Upper lobe of right lung (tissue), 1 donor: ENCODE results near the gene RAB3D. TPM values are rescaled to one million over a fixed set of nuclear protein-coding genes. Genes with fewer than 3 reads are reported as not detected.

Source experiments
- ATAC-seq: fragments of 200-7000 bp; cut with Tn5 transposase; one replicate; pipeline ENCODE4 v1.9.1; 2020; ENCODE audit warnings: mild to moderate bottlenecking, moderate library complexity
- DNase-seq: peaks from one replicate; pipeline ENCODE4 v3.0.0-alpha.2; 2020
- H3K27ac ChIP-seq: fragments of 200-600 bp; one replicate; pipeline ENCODE4 v1.8.0; 2022
- H3K27me3 ChIP-seq: fragments of 200-600 bp; one replicate; pipeline ENCODE4 v1.8.0; 2022; ENCODE audit warnings: mild to moderate bottlenecking
- H3K36me3 ChIP-seq: fragments of 200-600 bp; one replicate; pipeline ENCODE4 v1.8.0; 2022
- H3K4me1 ChIP-seq: fragments of 200-600 bp; one replicate; pipeline ENCODE4 v1.8.0; 2022
- H3K4me3 ChIP-seq: fragments of 200-600 bp; one replicate; pipeline ENCODE4 v1.8.0; 2022; ENCODE audit warnings: mild to moderate bottlenecking
- H3K9me3 ChIP-seq: fragments of 200-600 bp; one replicate; pipeline ENCODE4 v1.8.0; 2022
- intact Hi-C: fragments of 100-400 bp; cut with DNase I; formaldehyde crosslinking; loops from one replicate; pipeline ENCODE4 v1.11.0; 2022
- total RNA-seq: library from RNA; stranded (reverse); fragmentation: NEBNext Ultra II Directional; extraction: Animal tissue kit (Norgen Biotek cat#: 25700); gene quantifications from one replicate; pipeline ENCODE4 v1.2.1, GENCODE V29; 2021
- TF ChIP-seq, protein P1 (sequence below): fragments of 200-600 bp; IDR thresholded peaks from one replicate; pipeline ENCODE4 v1.8.0; 2022; ENCODE audit warnings: antibody characterized with exemption
- donor health status: DM: no; HTN: yes; CAD: no; lungs with severe emphysema.

RAB3D gene
- total RNA-seq, 1 donor from 2014 or later = 52.7 TPM

DNA sequence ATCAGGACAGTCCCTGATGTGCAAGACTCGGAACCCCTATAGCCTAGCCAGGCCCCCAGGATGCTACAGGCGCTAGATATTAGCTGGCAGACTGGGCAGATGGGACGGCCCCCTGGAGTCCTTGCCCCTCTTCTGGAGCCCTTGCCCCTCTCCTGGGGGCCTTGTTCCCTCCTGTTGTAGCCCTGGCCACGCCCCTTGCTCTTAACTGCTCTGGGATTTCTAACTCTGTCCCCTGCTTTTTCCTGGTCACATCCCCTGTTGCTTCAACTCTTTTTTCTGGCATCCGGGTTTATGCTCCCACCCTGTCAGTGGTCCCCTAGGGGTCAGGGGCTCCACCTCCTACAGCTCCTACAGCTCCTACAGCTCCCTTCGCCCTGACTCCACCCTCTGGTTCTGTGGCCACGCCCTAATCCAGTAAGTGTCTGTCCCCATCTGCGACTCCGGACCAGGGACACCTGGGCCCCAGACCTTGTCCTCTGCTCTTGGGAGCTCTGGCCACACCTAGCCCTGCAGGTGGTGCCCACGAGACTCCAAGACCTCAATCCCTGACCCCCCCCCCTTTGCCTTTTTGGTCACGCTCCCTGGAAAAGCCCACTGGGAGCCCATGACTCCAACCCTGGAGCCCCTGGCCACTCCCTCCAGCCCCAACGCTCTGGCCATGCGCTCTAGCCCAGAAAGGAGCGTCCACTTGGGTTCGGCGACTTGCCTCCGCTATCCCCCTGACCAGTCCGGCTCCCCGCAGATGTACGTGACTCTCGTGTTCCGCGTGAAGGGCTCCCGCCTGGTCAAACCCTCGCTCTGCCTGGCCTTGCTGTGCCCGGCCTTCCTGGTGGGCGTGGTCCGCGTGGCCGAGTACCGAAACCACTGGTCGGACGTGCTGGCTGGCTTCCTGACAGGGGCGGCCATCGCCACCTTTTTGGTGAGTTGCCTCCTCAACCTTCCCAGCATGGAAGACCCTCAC, 22.6 kb upstream of the RAB3D start:
- TF ChIP-seq, protein P1, sequence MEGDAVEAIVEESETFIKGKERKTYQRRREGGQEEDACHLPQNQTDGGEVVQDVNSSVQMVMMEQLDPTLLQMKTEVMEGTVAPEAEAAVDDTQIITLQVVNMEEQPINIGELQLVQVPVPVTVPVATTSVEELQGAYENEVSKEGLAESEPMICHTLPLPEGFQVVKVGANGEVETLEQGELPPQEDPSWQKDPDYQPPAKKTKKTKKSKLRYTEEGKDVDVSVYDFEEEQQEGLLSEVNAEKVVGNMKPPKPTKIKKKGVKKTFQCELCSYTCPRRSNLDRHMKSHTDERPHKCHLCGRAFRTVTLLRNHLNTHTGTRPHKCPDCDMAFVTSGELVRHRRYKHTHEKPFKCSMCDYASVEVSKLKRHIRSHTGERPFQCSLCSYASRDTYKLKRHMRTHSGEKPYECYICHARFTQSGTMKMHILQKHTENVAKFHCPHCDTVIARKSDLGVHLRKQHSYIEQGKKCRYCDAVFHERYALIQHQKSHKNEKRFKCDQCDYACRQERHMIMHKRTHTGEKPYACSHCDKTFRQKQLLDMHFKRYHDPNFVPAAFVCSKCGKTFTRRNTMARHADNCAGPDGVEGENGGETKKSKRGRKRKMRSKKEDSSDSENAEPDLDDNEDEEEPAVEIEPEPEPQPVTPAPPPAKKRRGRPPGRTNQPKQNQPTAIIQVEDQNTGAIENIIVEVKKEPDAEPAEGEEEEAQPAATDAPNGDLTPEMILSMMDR = no peak
- H3K4me1 ChIP-seq = no peaks in the 10 kb centered on the region
- DNase-seq (no peak), ATAC-seq (no peak)
- intact Hi-C loops = no loop called here
- H3K36me3 ChIP-seq = peaks cover 16% of the 10 kb centered on the region
- H3K27ac ChIP-seq = no peak overlapping the region
- no peaks in the 10 kb centered on the region for H3K27me3 ChIP-seq
- H3K9me3 ChIP-seq = no peaks in the 10 kb centered on the region
- no peak overlapping the region for H3K4me3 ChIP-seq

DNA sequence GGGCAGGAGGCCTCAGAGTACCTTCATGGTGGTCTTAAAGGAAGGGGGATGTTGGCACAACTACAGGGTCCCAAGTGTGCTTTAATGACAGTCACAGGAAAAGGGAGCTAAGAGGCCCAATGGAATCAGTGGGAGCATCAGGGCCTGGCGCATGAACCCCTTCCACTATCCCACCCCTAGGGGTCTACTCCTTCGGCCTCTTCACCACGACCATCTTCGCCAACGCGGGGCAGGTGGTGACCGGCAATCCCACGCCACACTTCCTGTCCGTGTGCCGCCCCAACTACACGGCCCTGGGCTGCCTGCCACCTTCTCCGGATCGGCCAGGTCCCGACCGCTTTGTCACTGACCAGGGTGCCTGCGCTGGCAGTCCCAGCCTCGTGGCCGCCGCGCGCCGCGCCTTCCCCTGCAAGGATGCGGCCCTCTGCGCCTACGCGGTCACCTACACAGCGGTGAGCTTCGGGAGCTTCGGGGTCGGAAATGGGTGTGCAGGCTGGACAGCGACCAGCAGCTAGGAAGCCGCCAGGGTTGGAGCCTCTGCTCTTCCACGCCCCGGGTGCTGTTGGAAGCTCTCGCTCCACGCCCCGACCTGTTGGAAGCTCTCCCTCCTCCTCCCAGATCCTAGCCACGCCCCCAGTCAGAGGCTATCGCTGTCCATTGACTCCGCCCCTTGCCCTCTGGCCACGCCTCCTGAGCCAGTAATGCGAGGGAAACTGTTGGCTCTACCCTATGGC, 21.7 kb upstream of the RAB3D start:
- no peak overlapping the region for H3K27ac ChIP-seq
- H3K4me3 ChIP-seq = no peak overlapping the region
- TF ChIP-seq, protein P1 = no peak
- no peaks in the 10 kb centered on the region for H3K27me3 ChIP-seq
- no peaks in the 10 kb centered on the region for H3K4me1 ChIP-seq
- peak; percentile 81 for ATAC-seq
- DNase-seq = peak; percentile 88
- H3K9me3 ChIP-seq = no peaks in the 10 kb centered on the region
- intact Hi-C loops = no loop called here
- H3K36me3 ChIP-seq = peaks cover 16% of the 10 kb centered on the region

DNA sequence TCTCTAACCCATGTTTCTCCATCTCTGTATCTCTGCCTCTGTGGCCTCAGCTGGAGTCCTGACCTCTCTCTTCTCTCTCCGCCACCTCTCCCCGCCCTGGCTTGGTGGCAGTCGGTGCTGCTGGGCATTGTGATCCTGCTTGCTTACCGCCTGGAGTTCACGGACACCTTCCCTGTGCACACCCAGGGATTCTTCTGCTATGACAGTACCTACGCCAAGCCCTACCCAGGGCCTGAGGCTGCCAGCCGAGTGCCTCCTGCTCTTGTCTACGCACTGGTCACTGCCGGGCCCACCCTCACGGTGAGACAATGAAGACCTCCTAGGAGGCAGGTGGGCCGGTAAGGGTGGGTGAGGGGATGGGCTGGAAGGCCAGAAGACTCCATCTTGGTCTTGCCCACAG, 20.0 kb upstream of the RAB3D start:
- TF ChIP-seq, protein P1 = no peak
- intact Hi-C loops = no loop called here
- H3K36me3 ChIP-seq = peaks cover 3% of the 10 kb centered on the region
- H3K4me3 ChIP-seq = no peak overlapping the region
- no peaks in the 10 kb centered on the region for H3K27me3 ChIP-seq
- H3K4me1 ChIP-seq = no peaks in the 10 kb centered on the region
- no peak overlapping the region for H3K27ac ChIP-seq
- no peak for DNase-seq
- ATAC-seq = no peak
- no peaks in the 10 kb centered on the region for H3K9me3 ChIP-seq

DNA sequence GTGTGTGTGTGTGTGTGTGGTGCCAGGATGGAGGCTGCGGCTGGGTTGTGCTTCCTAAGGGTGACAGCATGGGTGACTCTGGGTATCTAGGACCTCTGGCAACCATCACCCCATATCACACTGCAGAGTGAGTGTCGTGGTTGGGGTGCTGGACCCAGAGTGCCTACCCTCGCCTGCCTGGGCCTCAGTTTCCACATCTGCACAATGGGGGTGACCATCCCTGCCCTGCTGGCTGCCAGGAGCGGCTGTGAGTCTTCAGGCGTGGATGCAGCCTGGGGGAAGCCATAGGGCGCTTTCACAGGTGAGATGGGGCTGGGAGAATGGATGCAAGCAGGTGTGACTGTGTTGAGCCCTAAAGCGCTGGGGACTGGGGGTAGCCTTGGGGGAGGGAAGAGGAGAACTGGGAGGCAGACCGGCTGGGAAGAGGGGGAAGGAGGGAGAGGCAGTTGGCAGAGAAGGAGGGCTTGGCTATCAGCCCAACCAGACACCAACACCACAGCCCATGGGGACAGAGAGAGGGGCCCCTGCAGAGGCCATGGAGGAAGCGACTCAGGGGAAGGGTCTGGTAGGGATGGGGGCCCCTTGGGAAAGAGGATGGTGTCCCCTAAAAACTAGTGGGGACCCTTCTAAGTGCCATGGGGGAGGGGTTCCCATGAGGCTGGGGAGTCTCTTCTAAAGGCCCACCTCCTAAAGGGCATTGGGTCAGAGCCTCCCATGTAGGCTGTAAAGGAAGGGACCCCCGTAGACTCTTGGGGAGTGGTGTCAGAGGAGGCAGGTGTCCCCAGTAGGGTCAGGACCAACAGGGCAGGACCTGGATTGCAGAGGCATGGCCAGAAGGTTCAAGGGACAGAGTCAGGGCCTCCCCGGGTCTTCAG, 17.5 kb upstream of the RAB3D start:
- ATAC-seq = no peak

DNA sequence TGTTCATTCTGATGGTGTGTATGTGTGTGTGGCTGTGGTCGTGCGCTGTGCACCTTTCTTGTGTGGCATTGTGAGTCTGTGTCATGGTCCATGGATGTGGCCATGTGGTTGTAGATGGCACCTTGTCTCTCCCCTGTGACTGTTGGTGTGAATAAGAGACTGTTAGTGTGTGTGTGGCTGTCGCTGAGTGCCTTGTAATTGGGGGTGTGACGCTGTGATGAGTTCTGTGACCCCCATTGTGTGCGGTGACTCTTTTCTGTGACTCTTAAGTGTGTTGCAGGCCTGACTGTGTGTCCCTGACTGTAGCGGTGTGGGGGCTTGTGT, 16.6 kb upstream of the RAB3D start:
- intact Hi-C loops = no loop called here
- Histone ChIP-seq H3K27ac (peak overlapping the region; percentile 2), H3K9me3 (no peaks in the 10 kb centered on the region), H3K4me3 (peak overlapping the region; percentile 64), H3K27me3 (no peaks in the 10 kb centered on the region), H3K36me3 (no peaks in the 10 kb centered on the region), H3K4me1 (no peaks in the 10 kb centered on the region)
- ATAC-seq (no peak), DNase-seq (no peak)
- TF ChIP-seq, protein P1 = no peak

More for the DNA sequence above, 17.5 kb upstream of the RAB3D start:
- Histone ChIP-seq H3K4me3 (no peak overlapping the region), H3K27ac (no peak overlapping the region), H3K36me3 (no peaks in the 10 kb centered on the region), H3K27me3 (no peaks in the 10 kb centered on the region), H3K4me1 (no peaks in the 10 kb centered on the region), H3K9me3 (no peaks in the 10 kb centered on the region)
- no peak for DNase-seq
- intact Hi-C loops = no loop called here
- TF ChIP-seq, protein P1 = no peak
